Upper lobe of left lung (tissue), 6 donors: ENCODE data around the gene RPS5. TPM values are rescaled to one million over a fixed set of nuclear protein-coding genes. Genes with fewer than 3 reads are reported as not detected.
A peak's percentile ranks its signal among the peaks of the same experiment; 100 is the strongest.

Experiments
- ATAC-seq, 2 donors: fragments of 200-7000 bp; cut with Tn5 transposase; one replicate each; pipeline ENCODE4 v1.9.1; 2022; ENCODE audit warnings: mild to moderate bottlenecking in 2 of 2, moderate library complexity in 2 of 2; ENCODE audit not compliant: low FRiP score in 2 of 2
- DNase-seq, 2 donors: peaks; one replicate each; pipeline ENCODE4 v3.0.0-alpha.2; 2019 to 2020
- H3K27ac ChIP-seq, 4 donors: fragments of 200-600 bp; sonication (generic); one replicate each; pipeline ENCODE4 v1.5.1; 2016 to 2019
- H3K27me3 ChIP-seq, 4 donors: fragments of 200-600 bp; sonication (generic); one replicate each; pipeline ENCODE4 v1.5.1; 2017 to 2019
- H3K36me3 ChIP-seq, 4 donors: fragments of 200-600 bp; sonication (generic); one replicate each; pipeline ENCODE4 v1.5.1; 2016 to 2019
- H3K4me1 ChIP-seq, 4 donors: fragments of 200-600 bp; sonication (generic); one replicate each; pipeline ENCODE4 v1.5.1; 2018 to 2019
- H3K4me3 ChIP-seq, 4 donors: fragments of 200-600 bp; sonication (generic); one replicate each; pipeline ENCODE4 v1.5.1; 2017 to 2019; ENCODE audit warnings: mild to moderate bottlenecking in 2 of 4, moderate library complexity in 1 of 4
- H3K9me3 ChIP-seq, 4 donors: fragments of 200-600 bp; sonication (generic); one replicate each; pipeline ENCODE4 v1.5.1; 2018 to 2019
- CTCF ChIP-seq, 6 experiments: fragments of 450-650 bp in 4 of 6; fragments of 200-600 bp in 2 of 6; sonication (generic) in 2 of 6; IDR thresholded peaks; one replicate each; pipeline ENCODE4 v1.5.1; 2016 to 2019; ENCODE audit warnings: antibody characterized with exemption in 6 of 6
- EP300 ChIP-seq, 4 donors: sonication (generic); formaldehyde crosslinking; IDR thresholded peaks; one replicate each; pipeline ENCODE4 v1.5.1; 2017; ENCODE audit warnings: antibody characterized with exemption in 4 of 4, control low read depth in 2 of 4
- POLR2A ChIP-seq, 4 donors: fragments of 450-650 bp; IDR thresholded peaks; one replicate each; pipeline ENCODE4 v1.5.1; 2016 to 2017; ENCODE audit warnings: antibody characterized with exemption in 4 of 4, mild to moderate bottlenecking in 2 of 4
- POLR2AphosphoS5 ChIP-seq, 2 donors: sonication (generic); formaldehyde crosslinking; IDR thresholded peaks; one replicate each; pipeline ENCODE4 v1.5.1; 2017; ENCODE audit warnings: antibody characterized with exemption in 2 of 2
- WGBS, 2 donors: methylation state at CpG; one replicate each; pipeline ENCODE4 v1.1.5; 2017 to 2018; 5-methylcytosine and 5-hydroxymethylcytosine counted together
- total RNA-seq, 6 donors: library from RNA; depleted of rRNA in 4 of 6; stranded (reverse); fragments of >200 nt in 4 of 6; gene quantifications; one replicate each; pipeline versions ENCODE4 v1.1.0 to v1.2.1, GENCODE V29; 2016 to 2021
- donor health status: DM: no; HTN: no; CAD: no; lungs with moderate emphysema.
- donor health status: DM: no; HTN: yes; CAD: no; lungs with severe emphysema.

The RPS5 gene
- total RNA-seq, 6 donors from 2014 or later, result 291 to 1,408 (median 829) TPM

GRCh38 chr19:58394821-58395219 is 7.8 kb downstream of the RPS5 start:
- ATAC-seq, result peak in 1 of 2 donors; percentile 59
- Histone ChIP-seq H3K4me3 (no peak overlapping the region), H3K9me3 (no peaks in the 10 kb centered on the region), H3K27ac (peak overlapping the region in 1 of 4 donors; percentile 36), H3K27me3 (peaks cover 0 to 9% (median 4%) of the 10 kb centered on the region in 4 donors), H3K4me1 (peaks cover 3 to 35% (median 10%) of the 10 kb centered on the region in 4 donors), H3K36me3 (peaks cover 12 to 51% (median 39%) of the 10 kb centered on the region in 4 donors)
- TF ChIP-seq EP300 (IDR thresholded peaks at IDR 0.05) (no peak), POLR2AphosphoS5 (IDR thresholded peaks at IDR 0.05) (peak in 1 of 2 donors; percentile 6), CTCF (IDR thresholded peaks at IDR 0.05) (no peak)
- peak; percentile 50 to 65 for DNase-seq
- 92 to 100% methylated on average over 1 to 2 of the region's 3 CpGs for WGBS, 2 donors

- H3K4me1 ChIP-seq, result peaks cover 7 to 33% (median 13%) of the 10 kb centered on the region in 4 donors
- peaks cover 0 to 9% (median 4%) of the 10 kb centered on the region in 4 donors for H3K27me3 ChIP-seq
- ATAC-seq (peak; percentile 7 to 63), DNase-seq (peak; percentile 65 to 86)
- WGBS, 2 donors, result 5 to 48% methylated on average over 3 to 20 of the region's 21 CpGs
- peak within 1 kb of the TSS in 1 of 4 donors; percentile 36 for H3K27ac ChIP-seq
- H3K9me3 ChIP-seq, result no peaks in the 10 kb centered on the region
- H3K4me3 ChIP-seq, result peak within 1 kb of the TSS in 3 of 4 donors; percentile 18 to 33 (median 23)
- no peak for TF ChIP-seq POLR2AphosphoS5 (IDR thresholded peaks at IDR 0.05)
- TF ChIP-seq CTCF (IDR thresholded peaks at IDR 0.05), result no peak
- TF ChIP-seq EP300 (IDR thresholded peaks at IDR 0.05), result no peak
- no peak for TF ChIP-seq POLR2A (IDR thresholded peaks at IDR 0.05)
- H3K36me3 ChIP-seq, result peaks cover 12 to 48% (median 37%) of the 10 kb centered on the region in 4 donors
These were observed 8.3 kb downstream of the RPS5 start, which contains the start of gene RNF225 for GRCh38 chr19:58395220-58395978. RNF225 (plus strand) TSS chr19:58395656; CDS start chr19:58396090, 434 bp downstream.

- 15 to 21% methylated on average over 8 to 11 of the region's 75 CpGs for WGBS, 2 donors
- H3K36me3 ChIP-seq, result peaks cover 12 to 42% (median 34%) of the 10 kb centered on the region in 4 donors
- no peak for ATAC-seq
- no peak for TF ChIP-seq EP300 (IDR thresholded peaks at IDR 0.05)
- TF ChIP-seq CTCF (IDR thresholded peaks at IDR 0.05), result no peak
- TF ChIP-seq POLR2AphosphoS5 (IDR thresholded peaks at IDR 0.05), result no peak
- no peak for TF ChIP-seq POLR2A (IDR thresholded peaks at IDR 0.05)
- peak overlapping the region in 3 of 4 donors; percentile 18 to 33 (median 23) for H3K4me3 ChIP-seq
- H3K4me1 ChIP-seq, result peaks cover 11 to 34% (median 19%) of the 10 kb centered on the region in 4 donors
- H3K27me3 ChIP-seq, result peaks cover 0 to 9% (median 4%) of the 10 kb centered on the region in 4 donors
- no peaks in the 10 kb centered on the region for H3K9me3 ChIP-seq
- no peak overlapping the region for H3K27ac ChIP-seq
- peak in 1 of 2 donors; percentile 86 for DNase-seq
These were observed 9.0 kb downstream of the RPS5 start for GRCh38 chr19:58395979-58396627.

- no peaks in the 10 kb centered on the region for H3K9me3 ChIP-seq
- H3K27me3 ChIP-seq, result peaks cover 0 to 9% (median 4%) of the 10 kb centered on the region in 4 donors
- ATAC-seq (no peak), DNase-seq (peak in 1 of 2 donors; percentile 86)
- H3K27ac ChIP-seq, result no peak overlapping the region
- H3K36me3 ChIP-seq, result peaks cover 12 to 35% (median 28%) of the 10 kb centered on the region in 4 donors
- 45 to 50% methylated on average over 10 to 23 of the region's 58 CpGs for WGBS, 2 donors
- peak overlapping the region in 2 of 4 donors; percentile 6 to 19 for H3K4me3 ChIP-seq
- TF ChIP-seq EP300 (IDR thresholded peaks at IDR 0.05), result no peak
- TF ChIP-seq POLR2AphosphoS5 (IDR thresholded peaks at IDR 0.05), result no peak
- no peak for TF ChIP-seq CTCF (IDR thresholded peaks at IDR 0.05)
- TF ChIP-seq POLR2A (IDR thresholded peaks at IDR 0.05), result no peak
- H3K4me1 ChIP-seq, result peaks cover 16 to 38% (median 22%) of the 10 kb centered on the region in 4 donors
These were observed 9.8 kb downstream of the RPS5 start for GRCh38 chr19:58396691-58397532.
